Trophoblast cell (in vitro differentiated cells and primary cell): Measurements from ENCODE around the gene NT5C2.
"Not testable (repeated sequence)": the region's sequence is repeated elsewhere in the genome, so short reads cannot be mapped to it uniquely, and the experiment has no call there.

Source experiments
- DNase-seq, 2 donors: peaks; one replicate each; pipeline ENCODE4 v3.0.0-alpha.2; 2016
- H2AFZ ChIP-seq: 2 replicates; pipeline ENCODE4 v1.6.1; 2013; ENCODE audit warnings: low read length, moderate library complexity, mild to moderate bottlenecking; ENCODE audit not compliant: insufficient read depth, poor library complexity
- H2AK5ac ChIP-seq: 2 replicates; pipeline ENCODE4 v1.6.1; 2013; ENCODE audit warnings: mild to moderate bottlenecking, low read length
- H2BK120ac ChIP-seq: 2 replicates; pipeline ENCODE4 v1.6.1; 2013; ENCODE audit warnings: low read length, mild to moderate bottlenecking, moderate library complexity; ENCODE audit not compliant: insufficient read depth, poor library complexity
- H2BK12ac ChIP-seq: 2 replicates; pipeline ENCODE4 v1.6.1; 2013; ENCODE audit warnings: mild to moderate bottlenecking, low read length, moderate library complexity
- H2BK5ac ChIP-seq: 2 replicates; pipeline ENCODE4 v1.6.1; 2013; ENCODE audit warnings: low read length, low read depth, moderate library complexity, mild to moderate bottlenecking; ENCODE audit not compliant: poor library complexity
- H3K14ac ChIP-seq: 2 replicates; pipeline ENCODE4 v1.6.1; 2013; ENCODE audit warnings: mild to moderate bottlenecking, low read length
- H3K18ac ChIP-seq: 2 replicates; pipeline ENCODE4 v1.6.1; 2013; ENCODE audit warnings: mild to moderate bottlenecking, low read length
- H3K23ac ChIP-seq: 2 replicates; pipeline ENCODE4 v1.6.1; 2013; ENCODE audit warnings: low read length
- H3K27ac ChIP-seq: 2 replicates; pipeline ENCODE4 v1.5.1; 2013; ENCODE audit warnings: low read depth, mild to moderate bottlenecking, inconsistent platforms, low read length, moderate library complexity
- H3K27me3 ChIP-seq: 2 replicates; pipeline ENCODE4 v1.6.1; 2013; ENCODE audit warnings: inconsistent platforms, mild to moderate bottlenecking, low read length, moderate library complexity; ENCODE audit not compliant: insufficient read depth
- H3K36me3 ChIP-seq, 2 experiments: 1 replicate in 1 of 2; 2 replicates in 1 of 2; pipeline ENCODE4 v1.6.1; 2013; ENCODE audit warnings: low read length in 2 of 2, mild to moderate bottlenecking in 2 of 2, moderate library complexity in 1 of 2; ENCODE audit not compliant: insufficient read depth in 2 of 2, control insufficient read depth in 1 of 2
- H3K4ac ChIP-seq: 2 replicates; pipeline ENCODE4 v1.6.1; 2013; ENCODE audit warnings: low read depth, mild to moderate bottlenecking, low read length, moderate library complexity
- H3K4me1 ChIP-seq, 2 experiments: 1 replicate in 1 of 2; 2 replicates in 1 of 2; pipeline ENCODE4 v1.6.1; 2013; ENCODE audit warnings: low read length in 2 of 2, mild to moderate bottlenecking in 2 of 2, moderate library complexity in 1 of 2; ENCODE audit not compliant: insufficient read depth in 2 of 2, control insufficient read depth in 1 of 2
- H3K4me2 ChIP-seq: 2 replicates; pipeline ENCODE4 v1.6.1; 2013; ENCODE audit warnings: inconsistent platforms, mild to moderate bottlenecking, low read length, moderate library complexity
- H3K4me3 ChIP-seq: 2 replicates; pipeline ENCODE4 v1.5.1; 2013; ENCODE audit warnings: mild to moderate bottlenecking, low read depth, low read length, inconsistent platforms
- H3K79me1 ChIP-seq: one replicate; pipeline ENCODE4 v1.6.1; 2013; ENCODE audit warnings: low read length
- H3K79me2 ChIP-seq: 2 replicates; pipeline ENCODE4 v1.6.1; 2013; ENCODE audit warnings: low read length, mild to moderate bottlenecking; ENCODE audit not compliant: control insufficient read depth, insufficient read depth, poor library complexity
- H3K9ac ChIP-seq: 2 replicates; pipeline ENCODE4 v1.6.1; 2013; ENCODE audit warnings: mild to moderate bottlenecking, low read length
- H3K9me3 ChIP-seq: 2 replicates; pipeline ENCODE4 v1.6.1; 2013; ENCODE audit warnings: low read depth, mild to moderate bottlenecking, control low read depth, inconsistent platforms, low read length; ENCODE audit not compliant: insufficient read depth
- H4K12ac ChIP-seq: 2 replicates; pipeline ENCODE4 v1.6.1; 2013; ENCODE audit warnings: low read depth, mild to moderate bottlenecking, low read length, moderate library complexity
- H4K8ac ChIP-seq: 2 replicates; pipeline ENCODE4 v1.6.1; 2013; ENCODE audit warnings: low read depth, mild to moderate bottlenecking, low read length, moderate library complexity
- H4K91ac ChIP-seq: one replicate; pipeline ENCODE4 v1.6.1; 2013; ENCODE audit warnings: low read depth, mild to moderate bottlenecking, low read length, moderate library complexity
- WGBS: extraction: QIAGEN DNeasy Blood & Tissue Kit; methylation state at CpG from one replicate; pipeline ENCODE4 v1.1.7; 2013; ENCODE audit warnings: missing lambda C conversion rate; ENCODE audit not compliant: insufficient read length, insufficient coverage; ENCODE audit errors: extremely low coverage; 5-methylcytosine and 5-hydroxymethylcytosine counted together

Gene NT5C2

DNA sequence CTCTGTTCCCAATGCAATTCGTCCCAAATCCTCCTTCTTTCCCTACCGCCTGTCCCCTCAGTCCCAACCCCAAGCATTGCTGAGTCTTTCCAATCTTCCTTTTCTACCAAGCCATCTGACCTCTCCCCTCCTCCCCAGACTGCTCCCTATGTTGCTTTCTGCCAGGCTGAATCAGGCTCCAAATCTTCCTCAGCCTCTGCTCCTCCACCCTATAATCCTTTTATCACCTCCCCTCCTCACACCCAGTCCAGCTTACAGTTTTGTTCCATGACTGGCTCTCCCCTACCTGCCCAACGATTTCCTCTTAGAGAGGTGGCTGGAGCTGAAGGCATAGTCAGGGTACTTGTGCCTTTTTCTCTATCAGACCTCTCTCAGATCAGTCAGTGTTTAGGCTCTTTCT, 13.6 kb upstream of the NT5C2 start:
- H3K9ac ChIP-seq, H2BK5ac ChIP-seq, DNase-seq, H2AFZ ChIP-seq, H3K4me2 ChIP-seq, H3K79me2 ChIP-seq, H3K27ac ChIP-seq, H3K4me3 ChIP-seq, H3K4ac ChIP-seq, H3K14ac ChIP-seq, H3K27me3 ChIP-seq, H3K36me3 ChIP-seq, H3K79me1 ChIP-seq, H4K12ac ChIP-seq, H2AK5ac ChIP-seq, H3K9me3 ChIP-seq, H3K23ac ChIP-seq, H4K8ac ChIP-seq, H4K91ac ChIP-seq: not testable (repeated sequence)
- Histone ChIP-seq H2BK120ac (peak overlapping the region; percentile 20), H2BK12ac (peak overlapping the region; percentile 82), H3K18ac (peak overlapping the region; percentile 46), H3K4me1 (peaks cover 9 to 11% of the 10 kb centered on the region in 2 experiments)
- WGBS: no CpG with 5 or more reads among the region's 3 CpGs

DNA sequence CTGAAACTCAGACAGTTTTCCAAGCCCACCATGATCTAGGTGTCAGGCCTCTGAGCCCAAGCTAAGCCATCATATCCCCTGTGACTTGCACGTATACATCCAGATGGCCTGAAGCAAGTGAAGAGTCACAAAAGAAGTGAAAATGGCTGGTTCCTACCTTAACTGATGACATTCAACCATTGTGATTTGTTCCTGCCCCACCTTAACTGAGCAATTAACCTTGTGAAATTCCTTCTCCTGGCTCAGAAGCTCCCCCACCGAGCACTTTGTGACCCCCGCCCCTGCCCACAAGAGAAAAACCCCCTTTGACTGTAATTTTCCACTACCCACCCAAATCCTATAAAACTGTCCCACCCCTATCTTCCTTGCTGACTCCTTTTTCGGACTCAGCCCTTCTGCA, 12.3 kb upstream of the NT5C2 start:
- H3K4ac ChIP-seq, H3K18ac ChIP-seq, DNase-seq, H3K27me3 ChIP-seq, H3K9me3 ChIP-seq, H3K36me3 ChIP-seq, H3K23ac ChIP-seq, H3K14ac ChIP-seq, H4K91ac ChIP-seq, H2AK5ac ChIP-seq, H2BK5ac ChIP-seq, H3K79me2 ChIP-seq, H3K4me3 ChIP-seq, H3K4me2 ChIP-seq, H2AFZ ChIP-seq, H3K27ac ChIP-seq, H4K12ac ChIP-seq, H2BK120ac ChIP-seq, H3K79me1 ChIP-seq, H4K8ac ChIP-seq, H3K9ac ChIP-seq, H2BK12ac ChIP-seq: not testable (repeated sequence)
- peaks cover 9 to 11% of the 10 kb centered on the region in 2 experiments for H3K4me1 ChIP-seq
- no CpG with 5 or more reads among the region's 4 CpGs for WGBS

DNA sequence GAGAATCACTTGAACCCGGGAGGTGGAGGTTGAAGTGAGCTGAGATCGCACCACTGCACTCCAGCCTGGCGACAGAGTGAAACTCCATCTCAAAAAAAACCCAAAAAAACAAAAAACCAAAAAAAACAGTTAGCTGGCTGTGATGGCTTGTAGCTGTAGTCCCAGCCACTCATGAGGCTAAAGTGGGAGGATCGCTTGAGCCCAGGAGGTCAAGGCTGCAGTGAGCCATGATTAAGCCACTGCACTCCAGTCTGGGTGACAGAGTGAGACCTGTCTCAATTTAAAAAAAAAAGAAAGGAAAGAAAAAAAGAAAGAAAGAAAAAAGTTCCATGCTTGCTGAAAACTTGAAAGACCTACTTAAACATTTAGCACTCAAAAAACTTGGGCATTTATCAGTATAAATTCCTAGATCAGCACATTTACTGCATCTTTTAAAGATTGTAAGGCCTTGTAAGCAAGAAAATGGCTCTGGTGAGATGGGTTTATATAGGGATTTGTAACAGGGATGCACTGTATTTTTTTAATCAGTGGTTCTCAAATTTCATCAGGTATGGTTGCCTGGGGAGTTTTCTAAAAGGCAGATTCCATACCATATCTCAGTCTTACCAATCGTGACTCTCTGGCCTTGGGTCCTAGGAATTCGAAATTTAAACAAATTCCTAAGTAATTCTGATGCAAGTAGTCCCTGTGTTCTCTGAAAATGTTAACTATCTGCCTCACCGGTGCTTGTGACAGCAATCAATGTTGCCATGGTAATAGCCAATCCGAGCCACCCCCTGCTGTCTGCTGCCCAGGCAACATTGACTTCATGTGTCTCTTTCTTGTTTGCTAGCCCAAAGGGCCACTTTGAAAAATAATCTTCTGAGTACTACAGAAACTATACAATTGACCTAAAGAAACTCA, 11.5 kb upstream of the NT5C2 start:
- H3K4ac ChIP-seq: no peak overlapping the region
- DNase-seq: no peak
- H3K4me3 ChIP-seq: no peak overlapping the region
- H2BK120ac ChIP-seq: no peak overlapping the region
- no peaks in the 10 kb centered on the region for H3K36me3 ChIP-seq
- WGBS: no CpG with 5 or more reads among the region's 8 CpGs
- no peak overlapping the region for H3K14ac ChIP-seq
- H3K79me2 ChIP-seq: no peaks in the 10 kb centered on the region
- H4K8ac ChIP-seq: no peak overlapping the region
- no peak overlapping the region for H4K12ac ChIP-seq
- H2BK5ac ChIP-seq: no peak overlapping the region
- H2AFZ ChIP-seq: no peak overlapping the region
- H3K4me2 ChIP-seq: no peak overlapping the region
- H2AK5ac ChIP-seq: no peak overlapping the region
- H3K79me1 ChIP-seq: peaks cover 5% of the 10 kb centered on the region
- no peaks in the 10 kb centered on the region for H3K9me3 ChIP-seq
- H3K27me3 ChIP-seq: no peaks in the 10 kb centered on the region
- H4K91ac ChIP-seq: no peak overlapping the region
- H3K27ac ChIP-seq: no peak overlapping the region
- H3K4me1 ChIP-seq: peaks cover 9 to 11% of the 10 kb centered on the region in 2 experiments
- H3K9ac ChIP-seq: no peak overlapping the region
- no peak overlapping the region for H3K23ac ChIP-seq
- H2BK12ac ChIP-seq: no peak overlapping the region
- no peak overlapping the region for H3K18ac ChIP-seq

DNA sequence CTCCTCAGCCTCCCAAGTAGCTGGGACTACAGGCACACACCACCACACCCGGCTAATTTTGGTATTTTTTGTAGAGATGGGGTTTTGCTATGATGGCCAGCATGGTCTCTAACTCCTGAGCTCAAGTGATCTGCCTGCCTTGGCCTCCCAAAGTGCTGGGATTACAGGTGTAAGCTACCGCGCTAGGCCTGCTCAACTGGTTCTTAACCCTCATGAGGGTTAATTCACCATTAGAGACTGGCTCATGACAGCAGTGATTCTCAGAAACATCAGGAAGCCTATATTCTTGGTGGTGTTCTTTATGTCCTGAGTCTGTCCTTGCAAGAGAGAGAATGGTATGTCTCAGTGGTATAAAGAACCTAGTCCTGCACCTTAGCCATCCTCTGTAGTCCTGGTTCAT, 10.4 kb upstream of the NT5C2 start:
- Histone ChIP-seq H4K12ac (no peak overlapping the region), H3K18ac (no peak overlapping the region), H2BK120ac (no peak overlapping the region), H3K79me1 (peaks cover 5% of the 10 kb centered on the region), H3K36me3 (no peaks in the 10 kb centered on the region), H3K4me1 (peaks cover 9 to 11% of the 10 kb centered on the region in 2 experiments), H4K8ac (no peak overlapping the region), H3K4me3 (no peak overlapping the region), H3K4me2 (no peak overlapping the region), H3K9me3 (no peaks in the 10 kb centered on the region), H3K27me3 (no peaks in the 10 kb centered on the region), H3K9ac (no peak overlapping the region), H2AK5ac (no peak overlapping the region), H4K91ac (no peak overlapping the region), H3K27ac (no peak overlapping the region), H3K4ac (no peak overlapping the region), H3K14ac (no peak overlapping the region), H2BK12ac (no peak overlapping the region), H3K79me2 (no peaks in the 10 kb centered on the region), H3K23ac (no peak overlapping the region), H2BK5ac (no peak overlapping the region), H2AFZ (no peak overlapping the region)
- peak in 1 of 2 donors; percentile 51 for DNase-seq
- WGBS: no CpG with 5 or more reads among the region's 3 CpGs
